OCI-LY3 (cell line): Measurements from ENCODE around the gene NEDD1.

Source experiments
- EZH2phosphoT487 ChIP-seq: fragments of 200-600 bp; shearing (Covaris generic); IDR thresholded peaks from 2 replicates; pipeline ENCODE4 v1.6.1; 2018; ENCODE audit warnings: antibody characterized with exemption, mixed run types, low read depth
- TF ChIP-seq, protein P1 (sequence below): fragments of 200-600, 300-600 bp; sonication (generic); IDR thresholded peaks from 2 replicates; pipeline ENCODE4 v1.5.1; 2014; ENCODE audit warnings: antibody characterized with exemption, low read length, low read depth

DNA sequence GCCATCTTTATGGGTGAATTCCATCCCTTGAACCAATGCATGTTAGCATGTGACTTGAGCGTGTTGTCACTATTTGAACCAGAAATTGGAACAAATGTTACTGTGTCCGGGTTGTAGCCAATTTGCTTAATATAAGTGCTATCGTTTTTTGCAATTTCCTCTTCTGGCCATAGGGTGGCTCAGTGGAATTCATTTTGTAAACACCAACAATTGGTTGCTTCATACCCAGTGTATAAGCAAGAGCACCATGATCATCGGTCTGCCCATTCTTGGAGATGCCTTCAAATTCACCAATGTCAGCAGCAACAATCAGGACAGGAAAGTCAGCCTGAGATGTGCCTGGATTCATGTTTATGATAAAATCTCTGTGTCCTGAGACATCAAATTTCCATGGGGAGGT lies 5.0 kb upstream of the NEDD1 start:
- no peak for TF ChIP-seq EZH2phosphoT487
- TF ChIP-seq, protein P1, sequence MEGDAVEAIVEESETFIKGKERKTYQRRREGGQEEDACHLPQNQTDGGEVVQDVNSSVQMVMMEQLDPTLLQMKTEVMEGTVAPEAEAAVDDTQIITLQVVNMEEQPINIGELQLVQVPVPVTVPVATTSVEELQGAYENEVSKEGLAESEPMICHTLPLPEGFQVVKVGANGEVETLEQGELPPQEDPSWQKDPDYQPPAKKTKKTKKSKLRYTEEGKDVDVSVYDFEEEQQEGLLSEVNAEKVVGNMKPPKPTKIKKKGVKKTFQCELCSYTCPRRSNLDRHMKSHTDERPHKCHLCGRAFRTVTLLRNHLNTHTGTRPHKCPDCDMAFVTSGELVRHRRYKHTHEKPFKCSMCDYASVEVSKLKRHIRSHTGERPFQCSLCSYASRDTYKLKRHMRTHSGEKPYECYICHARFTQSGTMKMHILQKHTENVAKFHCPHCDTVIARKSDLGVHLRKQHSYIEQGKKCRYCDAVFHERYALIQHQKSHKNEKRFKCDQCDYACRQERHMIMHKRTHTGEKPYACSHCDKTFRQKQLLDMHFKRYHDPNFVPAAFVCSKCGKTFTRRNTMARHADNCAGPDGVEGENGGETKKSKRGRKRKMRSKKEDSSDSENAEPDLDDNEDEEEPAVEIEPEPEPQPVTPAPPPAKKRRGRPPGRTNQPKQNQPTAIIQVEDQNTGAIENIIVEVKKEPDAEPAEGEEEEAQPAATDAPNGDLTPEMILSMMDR: peak; percentile 35
